PC-9 (cell line): ENCODE data around the gene EEF1A1. TPM values are rescaled to one million over a fixed set of nuclear protein-coding genes. Genes with fewer than 3 reads are reported as not detected.
"Not testable (repeated sequence)": the region's sequence is repeated elsewhere in the genome, so short reads cannot be mapped to it uniquely, and the experiment has no call there.

ENCODE experiments used
- BruUV-seq: library from RNA; stranded (reverse); fragments of 400-500 nt; replicated peaks from 2 replicates; lab custom pipeline; 2021; lab: Mats Ljungman, UMichigan
- CTCF ChIA-PET: fragments of 300-600 bp; sonication (Branson Sonifier 250); formaldehyde crosslinking; loops from one replicate; lab custom pipeline; 2022; ENCODE audit warnings: antibody characterized with exemption; lab: Charles Lee
- POLR2A ChIA-PET: fragments of 300-600 bp; sonication (Branson Sonifier 250); formaldehyde crosslinking; loops from one replicate; lab custom pipeline; 2022; ENCODE audit warnings: antibody characterized with exemption; ENCODE audit not compliant: unreplicated experiment; lab: Charles Lee
- DNase-seq, 2 experiments: peaks; one replicate each; pipeline versions ENCODE4 v3.0.0 to v3.0.0-alpha.2; 2015 to 2022; ENCODE audit warnings: mixed read lengths in 1 of 2
- H2AFZ ChIP-seq: fragments of 200-600 bp; sonication (generic); 2 replicates; pipeline ENCODE4 v1.8.1; 2017; ENCODE audit warnings: antibody characterized with exemption
- H3F3A ChIP-seq: fragments of 200-600 bp; sonication (generic); 2 replicates; pipeline ENCODE4 v1.8.1; 2017; ENCODE audit warnings: antibody characterized with exemption, mild to moderate bottlenecking, low read depth; ENCODE audit not compliant: insufficient read depth
- H3K27ac ChIP-seq: fragments of 200-600 bp; sonication (generic); 2 replicates; pipeline ENCODE4 v1.6.1; 2016; ENCODE audit warnings: mixed run types
- H3K27me3 ChIP-seq: fragments of 200-600 bp; sonication (generic); 2 replicates; pipeline ENCODE4 v1.6.1; 2016; ENCODE audit warnings: low read depth, mixed run types; ENCODE audit not compliant: insufficient read depth
- H3K36me3 ChIP-seq: fragments of 200-600 bp; sonication (generic); 2 replicates; pipeline ENCODE4 v1.6.1; 2016; ENCODE audit warnings: low read depth, mixed run types
- H3K4me1 ChIP-seq: fragments of 200-600 bp; sonication (generic); replicated peaks from 2 replicates; pipeline ENCODE4 v1.6.1; 2016; ENCODE audit warnings: mixed run types; ENCODE audit not compliant: insufficient read depth
- H3K4me2 ChIP-seq: fragments of 200-600 bp; sonication (generic); 2 replicates; pipeline ENCODE4 v1.6.1; 2017; ENCODE audit warnings: mixed run types
- H3K4me3 ChIP-seq: fragments of 200-600 bp; sonication (generic); 2 replicates; pipeline ENCODE4 v1.6.1; 2016; ENCODE audit warnings: mixed run types
- H3K79me2 ChIP-seq: fragments of 200-600 bp; sonication (generic); 2 replicates; pipeline ENCODE4 v1.6.1; 2017; ENCODE audit warnings: low read depth, mixed run types
- H3K9me2 ChIP-seq: fragments of 200-600 bp; sonication (generic); 2 replicates; pipeline ENCODE4 v1.8.1; 2017; ENCODE audit warnings: mild to moderate bottlenecking; ENCODE audit not compliant: insufficient read depth
- H3K9me3 ChIP-seq: fragments of 200-600 bp; sonication (generic); 2 replicates; pipeline ENCODE4 v1.8.1; 2016; ENCODE audit warnings: low read depth; ENCODE audit not compliant: insufficient read depth
- H4K20me1 ChIP-seq: fragments of 200-600 bp; sonication (generic); 2 replicates; pipeline ENCODE4 v1.8.1; 2017; ENCODE audit not compliant: insufficient read depth
- EZH2 ChIP-seq: fragments of 200-600 bp; sonication (generic); IDR thresholded peaks from 2 replicates; pipeline ENCODE4 v1.8.0; 2017; ENCODE audit warnings: antibody characterized with exemption, low read depth
- intact Hi-C: fragments of 100-400 bp; cut with micrococcal nuclease; formaldehyde crosslinking; loops from one replicate; pipeline ENCODE4 v1.10.0; 2022; ENCODE audit not compliant: unreplicated experiment
- total RNA-seq: library from RNA; stranded (reverse); gene quantifications from 2 replicates; pipeline ENCODE4 v1.2.3, GENCODE V29; 2021
- TF ChIP-seq, protein P1 (sequence below): fragments of 200-600 bp; sonication (generic); conservative IDR thresholded peaks from 2 replicates; pipeline ENCODE4 v1.6.1; 2017; ENCODE audit warnings: mixed run types, antibody characterized with exemption, mild to moderate bottlenecking, moderate library complexity

The EEF1A1 gene
- total RNA-seq, 1 experiment from 2014 or later: 10,581 TPM

DNA sequence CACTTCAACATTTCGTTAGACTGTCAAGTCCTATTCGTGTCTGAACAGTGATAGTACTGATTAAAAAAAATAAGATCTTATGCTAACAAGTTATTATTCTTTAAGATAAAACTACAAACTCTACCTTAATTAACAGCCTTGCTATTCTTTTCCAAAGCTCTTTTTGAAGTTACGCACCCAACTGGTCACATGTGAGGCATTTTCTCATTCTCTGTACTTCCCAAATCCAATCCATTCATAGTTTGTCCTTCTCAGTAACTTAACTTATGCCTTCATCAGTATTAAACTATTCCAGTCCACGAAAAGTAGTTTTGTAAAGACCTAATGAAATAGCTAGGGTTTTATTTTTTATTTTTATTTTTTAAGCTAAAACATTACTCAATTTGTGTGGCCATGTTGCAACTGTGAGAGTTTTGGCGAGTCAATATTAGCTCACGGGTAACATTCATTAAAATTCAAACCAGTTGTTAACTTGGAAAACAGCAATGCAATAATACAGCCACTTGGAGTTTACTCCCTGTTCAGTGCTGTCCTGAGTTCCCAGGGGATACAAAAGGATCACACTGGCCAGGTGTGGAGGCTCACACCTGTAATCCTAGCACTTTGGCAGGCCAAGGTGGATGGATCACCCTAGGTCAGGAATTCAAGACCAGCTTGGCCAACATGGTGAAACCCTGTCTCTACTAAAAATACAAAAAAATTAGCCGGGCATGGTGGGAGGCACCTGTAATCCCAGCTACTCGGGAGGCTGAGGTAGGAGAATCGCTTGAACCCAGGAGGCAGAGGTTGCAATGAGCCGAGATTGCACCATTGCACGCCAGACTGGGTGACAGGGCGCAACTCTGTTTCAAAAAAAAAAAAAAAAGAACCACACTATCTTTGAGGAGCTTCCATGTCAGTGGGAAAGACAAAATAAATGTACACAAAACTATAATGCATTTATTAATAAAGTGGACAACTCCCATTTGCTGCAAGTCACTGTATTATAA lies 27.9 kb upstream of the EEF1A1 start:
- BruUV-seq: no TSS peak
- H3K4me1 ChIP-seq: no peaks in the 10 kb centered on the region
- H3K27ac ChIP-seq: no peak overlapping the region
- TF ChIP-seq, protein P1, sequence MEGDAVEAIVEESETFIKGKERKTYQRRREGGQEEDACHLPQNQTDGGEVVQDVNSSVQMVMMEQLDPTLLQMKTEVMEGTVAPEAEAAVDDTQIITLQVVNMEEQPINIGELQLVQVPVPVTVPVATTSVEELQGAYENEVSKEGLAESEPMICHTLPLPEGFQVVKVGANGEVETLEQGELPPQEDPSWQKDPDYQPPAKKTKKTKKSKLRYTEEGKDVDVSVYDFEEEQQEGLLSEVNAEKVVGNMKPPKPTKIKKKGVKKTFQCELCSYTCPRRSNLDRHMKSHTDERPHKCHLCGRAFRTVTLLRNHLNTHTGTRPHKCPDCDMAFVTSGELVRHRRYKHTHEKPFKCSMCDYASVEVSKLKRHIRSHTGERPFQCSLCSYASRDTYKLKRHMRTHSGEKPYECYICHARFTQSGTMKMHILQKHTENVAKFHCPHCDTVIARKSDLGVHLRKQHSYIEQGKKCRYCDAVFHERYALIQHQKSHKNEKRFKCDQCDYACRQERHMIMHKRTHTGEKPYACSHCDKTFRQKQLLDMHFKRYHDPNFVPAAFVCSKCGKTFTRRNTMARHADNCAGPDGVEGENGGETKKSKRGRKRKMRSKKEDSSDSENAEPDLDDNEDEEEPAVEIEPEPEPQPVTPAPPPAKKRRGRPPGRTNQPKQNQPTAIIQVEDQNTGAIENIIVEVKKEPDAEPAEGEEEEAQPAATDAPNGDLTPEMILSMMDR: no peak
- no peak for TF ChIP-seq EZH2
- no peak overlapping the region for H2AFZ ChIP-seq
- no peak for DNase-seq
- no peak overlapping the region for H3K4me2 ChIP-seq
- no peaks in the 10 kb centered on the region for H3K36me3 ChIP-seq
- no peak overlapping the region for H3K4me3 ChIP-seq
- no peaks in the 10 kb centered on the region; the same call in 1 of the 2 replicates for H3F3A ChIP-seq
- no peaks in the 10 kb centered on the region for H3K9me3 ChIP-seq
- intact Hi-C loops: no loop called here
- no peaks in the 10 kb centered on the region for H3K79me2 ChIP-seq
- no peaks in the 10 kb centered on the region for H4K20me1 ChIP-seq
- POLR2A ChIA-PET: interaction anchor here (0.7 kb wide), 1 partner anchor 18 kb away, joined by 3 read pairs; no protein-coding TSS in a partner anchor
- CTCF ChIA-PET: interaction anchor here (0.6 to 1.3 kb wide), 3 partner anchors 17 to 156 kb away, joined by 3 to 8 read pairs (median 3); no protein-coding TSS in a partner anchor
- H3K27me3 ChIP-seq: no peaks in the 10 kb centered on the region
- H3K9me2 ChIP-seq: no peaks in the 10 kb centered on the region

DNA sequence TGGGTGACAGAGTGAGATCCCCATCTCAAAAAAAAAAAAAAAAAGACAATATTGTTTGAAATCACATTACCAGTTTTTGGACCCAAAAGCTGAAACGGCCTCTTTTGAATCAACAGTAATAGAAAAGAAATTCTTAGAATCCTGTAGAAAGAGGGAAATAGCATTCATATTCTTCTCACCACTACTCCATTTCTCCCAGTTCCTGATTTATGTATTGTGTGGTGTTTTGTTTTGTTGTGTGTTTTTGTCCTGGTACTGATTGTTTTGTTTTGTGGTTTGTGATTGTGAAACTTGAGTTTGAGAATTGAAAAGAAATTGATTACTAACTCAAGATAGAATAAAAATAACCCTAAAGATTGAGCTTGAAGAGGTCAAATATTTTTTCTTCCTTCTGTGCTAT lies 26.2 kb upstream of the EEF1A1 start:
- H3K4me2 ChIP-seq: no peak overlapping the region
- no peaks in the 10 kb centered on the region for H3K36me3 ChIP-seq
- intact Hi-C loops: no loop called here
- H3K27ac ChIP-seq: no peak overlapping the region
- no peaks in the 10 kb centered on the region for H3K9me2 ChIP-seq
- no peaks in the 10 kb centered on the region for H3K79me2 ChIP-seq
- TF ChIP-seq, protein P1: no peak
- TF ChIP-seq EZH2: no peak
- H3K4me3 ChIP-seq: no peak overlapping the region
- no peak overlapping the region for H2AFZ ChIP-seq
- BruUV-seq: no TSS peak
- no peaks in the 10 kb centered on the region for H3K9me3 ChIP-seq
- DNase-seq: no peak
- no peaks in the 10 kb centered on the region for H3K4me1 ChIP-seq
- no peaks in the 10 kb centered on the region for H4K20me1 ChIP-seq
- no peaks in the 10 kb centered on the region; the same call in 1 of the 2 replicates for H3F3A ChIP-seq
- ChIA-PET POLR2A (interaction anchor here (0.6 kb wide), 2 partner anchors 26 to 47 kb away, joined by 3 read pairs; no protein-coding TSS in a partner anchor), CTCF (no interaction called here)
- H3K27me3 ChIP-seq: no peaks in the 10 kb centered on the region

DNA sequence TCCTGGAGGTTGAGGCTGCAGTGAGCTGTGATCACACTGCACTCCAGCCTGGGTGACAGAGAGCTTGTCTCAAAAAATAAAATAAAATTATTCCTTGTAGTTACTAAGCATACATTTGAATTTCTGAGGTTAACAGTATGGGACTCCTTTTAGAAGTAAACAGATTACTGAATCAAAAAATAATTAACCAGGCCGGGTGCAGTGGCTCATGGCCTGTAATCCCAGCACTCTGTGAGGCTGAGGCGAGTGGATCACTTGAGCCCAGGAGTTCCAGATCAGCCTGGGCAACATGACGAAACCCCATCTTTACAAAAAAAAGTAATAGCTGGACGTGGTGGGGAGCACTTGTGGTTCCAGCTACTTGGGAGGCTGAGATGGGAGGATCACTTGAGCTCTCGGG lies 22.1 kb upstream of the EEF1A1 start:
- DNase-seq: no peak
- no peaks in the 10 kb centered on the region for H3K79me2 ChIP-seq
- no peak overlapping the region for H3K4me3 ChIP-seq
- no peak overlapping the region for H2AFZ ChIP-seq
- intact Hi-C loops: no loop called here
- no TSS peak for BruUV-seq
- no peaks in the 10 kb centered on the region for H3F3A ChIP-seq
- H3K27ac ChIP-seq: no peak overlapping the region
- POLR2A ChIA-PET: interaction anchor here (0.7 kb wide), 1 partner anchor 216 kb away, joined by 4 read pairs; no protein-coding TSS in a partner anchor
- no peaks in the 10 kb centered on the region for H3K4me1 ChIP-seq
- H3K4me2 ChIP-seq: no peak overlapping the region
- no peaks in the 10 kb centered on the region for H3K27me3 ChIP-seq
- TF ChIP-seq EZH2: no peak
- TF ChIP-seq, protein P1: no peak
- CTCF ChIA-PET: interaction anchor here (0.6 kb wide), 1 partner anchor 23 kb away, joined by 11 read pairs; no protein-coding TSS in a partner anchor
- H3K9me3 ChIP-seq: no peaks in the 10 kb centered on the region
- no peaks in the 10 kb centered on the region for H3K36me3 ChIP-seq
- H3K9me2 ChIP-seq: no peaks in the 10 kb centered on the region
- no peaks in the 10 kb centered on the region for H4K20me1 ChIP-seq

DNA sequence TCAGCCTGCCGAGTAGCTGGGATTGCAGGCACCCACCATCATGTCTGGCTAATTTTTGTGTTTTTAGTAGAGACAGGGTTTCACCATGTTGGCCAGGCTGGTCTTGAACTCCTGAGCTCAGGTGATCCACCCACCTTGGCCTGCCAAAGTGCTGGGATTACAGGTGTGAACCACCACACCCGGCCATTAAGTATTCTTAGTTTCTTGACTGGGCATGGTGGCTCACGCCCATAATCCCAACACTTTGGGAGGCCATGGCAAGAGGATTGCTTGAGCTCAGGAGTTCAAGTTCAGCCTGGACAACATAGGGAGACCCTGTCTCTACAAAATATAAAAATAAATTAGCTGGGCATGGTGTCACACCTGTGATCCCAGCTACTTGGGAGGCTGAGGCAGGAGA lies 21.6 kb upstream of the EEF1A1 start:
- H3K4me3 ChIP-seq, H3K9me2 ChIP-seq, H3K9me3 ChIP-seq, H2AFZ ChIP-seq, H4K20me1 ChIP-seq, BruUV-seq, intact Hi-C loops, H3K4me2 ChIP-seq, H3F3A ChIP-seq, H3K79me2 ChIP-seq, H3K27ac ChIP-seq, H3K4me1 ChIP-seq, H3K27me3 ChIP-seq, DNase-seq, CTCF ChIA-PET, H3K36me3 ChIP-seq: not testable (repeated sequence)
- POLR2A ChIA-PET: interaction anchor here (0.7 kb wide), 1 partner anchor 216 kb away, joined by 4 read pairs; no protein-coding TSS in a partner anchor
